HG03064 (cell line): ENCODE results near the gene TFAP2D.

Experiments used
- ATAC-seq: cut with Tn5 transposase; IDR thresholded peaks from one replicate; pipeline ENCODE4 v1.9.1; 2021; ENCODE audit warnings: low read depth; ENCODE audit not compliant: unreplicated experiment

The TFAP2D gene

DNA sequence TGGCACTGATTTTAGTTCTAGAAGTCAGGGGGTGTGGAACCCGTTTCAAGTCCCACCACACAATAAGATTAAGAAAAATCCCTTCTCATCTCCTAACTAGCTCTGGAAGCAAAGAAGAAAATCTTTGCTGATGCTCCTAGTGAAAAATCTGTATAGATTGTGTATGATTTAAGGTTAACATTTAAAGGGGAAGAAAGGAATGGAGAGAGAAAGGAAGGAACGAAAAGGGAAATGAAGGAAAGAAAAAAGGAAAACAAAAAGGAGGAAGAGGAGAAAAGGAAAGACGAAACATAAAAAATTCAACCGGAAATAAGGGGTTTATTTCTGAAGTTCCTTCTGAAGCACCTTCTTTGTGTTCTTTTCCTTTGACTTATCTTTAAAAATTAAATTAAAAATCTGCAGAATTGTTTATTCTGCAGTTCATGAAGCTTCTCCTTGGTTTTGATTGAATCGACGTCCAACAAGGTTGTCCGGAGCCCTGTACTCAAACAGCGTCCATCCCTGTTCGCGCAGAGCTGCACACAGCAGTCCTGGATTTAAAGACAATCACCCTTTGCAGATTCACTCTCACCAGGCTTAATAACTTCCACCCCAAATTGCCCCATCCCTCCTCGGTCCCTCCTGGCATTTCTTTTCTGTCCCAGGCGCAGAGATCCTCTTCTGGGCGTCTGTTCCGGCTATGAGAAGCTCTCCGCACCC, 103.8 kb downstream of the TFAP2D start:
- ATAC-seq: no peak

DNA sequence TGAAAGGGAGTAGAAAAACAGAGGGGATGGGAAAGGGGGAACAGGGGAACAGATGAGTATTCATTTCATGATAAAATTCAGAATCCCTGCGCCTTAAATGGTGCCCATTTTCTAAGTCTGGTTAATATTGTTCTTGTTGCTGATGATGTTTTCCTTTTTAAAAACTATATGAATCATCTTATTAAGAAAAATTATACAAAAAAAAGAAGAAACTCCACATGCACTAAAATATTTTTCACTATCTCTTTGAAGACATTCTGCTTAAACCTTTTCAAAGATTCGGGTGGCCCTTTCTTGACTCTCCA, 104.3 kb downstream of the TFAP2D start:
- ATAC-seq: no peak

GRCh38 chr6:50818020-50818419, 104.7 kb downstream of the TFAP2D start:
- no peak for ATAC-seq

- ATAC-seq: no peak
Measured at GRCh38 chr6:50818673-50819072, 105.3 kb downstream of the TFAP2D start, which contains the start of gene TFAP2B. Gene TFAP2B (plus strand): TSS chr6:50818871. CDS start chr6:50818892, 21 bp downstream.

DNA sequence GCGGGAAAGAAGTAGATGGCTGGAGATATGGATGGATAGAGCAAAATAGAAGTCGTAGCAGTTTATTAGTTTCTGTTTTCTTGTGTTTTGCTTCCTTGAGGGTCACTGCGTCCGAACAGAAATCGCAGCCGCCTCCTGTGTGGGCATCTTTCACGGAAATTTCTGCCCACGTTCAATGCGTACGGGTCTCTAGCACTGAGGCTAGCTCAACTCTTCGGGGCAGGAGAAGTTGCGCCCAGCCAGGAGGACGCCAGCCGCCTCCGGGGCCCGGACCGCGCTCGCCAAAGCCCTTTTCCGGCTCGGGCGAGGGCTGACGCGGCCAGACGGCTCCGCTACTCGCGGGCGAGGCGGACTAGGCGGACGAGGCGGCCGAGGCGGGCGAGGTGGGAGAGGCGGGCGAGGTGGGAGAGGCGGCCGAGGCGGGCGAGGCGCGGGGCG, 106.2 kb downstream of the TFAP2D start:
- ATAC-seq: no peak

- no peak for ATAC-seq
Measured at GRCh38 chr6:50819904-50820868, 106.9 kb downstream of the TFAP2D start.

DNA sequence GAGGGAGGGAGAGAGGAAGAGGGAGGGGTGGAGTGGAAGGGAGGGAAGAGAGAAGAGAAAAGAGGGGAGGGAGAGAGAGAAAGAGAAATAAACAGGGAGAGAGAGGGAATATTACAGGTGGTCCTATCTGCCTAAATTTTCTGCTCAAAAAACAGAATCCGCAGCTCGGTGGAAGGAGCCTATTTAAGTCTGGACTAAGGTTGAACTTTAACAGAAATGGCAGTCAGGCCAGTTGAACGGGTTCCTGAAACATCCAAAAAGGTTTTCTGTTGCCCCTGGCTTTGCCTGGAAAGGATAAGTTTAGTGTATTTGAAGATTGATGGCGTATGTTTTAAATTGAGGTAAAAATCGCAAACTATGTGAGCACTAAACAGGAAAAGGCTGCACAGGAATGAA, 107.5 kb downstream of the TFAP2D start:
- no peak for ATAC-seq

DNA sequence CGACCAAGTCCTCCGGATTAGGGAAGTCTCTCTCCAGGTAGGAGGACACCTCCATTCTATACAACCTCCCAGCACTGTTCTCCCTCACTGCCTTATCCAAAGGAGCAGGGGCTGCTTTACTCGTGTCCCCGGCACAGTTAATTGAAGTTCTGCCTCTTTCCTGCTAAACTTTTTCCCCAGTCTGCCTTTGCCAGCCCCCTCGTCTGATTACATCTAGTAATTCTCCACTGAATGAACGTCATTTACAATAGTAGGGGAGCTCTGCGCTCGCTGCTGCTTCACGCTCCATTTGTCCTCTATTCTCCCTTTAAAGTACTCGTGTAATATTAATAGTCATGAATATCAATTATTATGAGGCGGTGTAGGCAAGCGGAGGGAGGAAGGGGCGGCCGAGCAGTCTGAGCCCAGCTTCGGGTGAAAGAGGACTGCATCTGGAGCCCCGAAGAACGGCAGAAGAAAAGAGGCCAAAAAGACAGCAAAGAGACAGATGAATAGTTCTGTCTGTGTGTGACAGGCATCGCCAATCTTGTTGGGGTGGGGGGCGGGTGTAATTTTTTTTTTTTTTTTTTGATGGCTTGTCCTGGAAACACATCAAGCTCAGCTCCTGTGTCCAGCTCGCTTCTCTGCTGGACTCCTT, 108.2 kb downstream of the TFAP2D start:
- ATAC-seq: no peak

DNA sequence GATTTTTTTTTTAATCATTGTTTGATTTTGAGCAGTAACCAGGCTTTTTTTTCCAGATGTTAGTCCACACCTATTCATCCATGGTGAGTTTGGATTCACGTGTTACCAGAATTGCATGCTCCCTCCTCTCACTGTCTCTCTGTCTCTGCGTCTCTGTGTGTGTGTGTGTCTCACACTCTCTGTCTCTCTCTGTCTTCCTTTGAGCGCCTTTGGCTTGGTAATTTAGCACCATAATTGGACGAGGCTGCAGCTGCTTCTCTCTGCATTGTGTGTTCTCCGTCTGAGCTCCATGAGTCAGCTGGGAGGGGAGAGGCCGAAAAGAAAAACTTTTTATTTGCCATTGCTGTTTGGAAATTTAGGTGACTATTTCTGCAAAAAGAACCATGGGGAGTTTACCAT, 108.8 kb downstream of the TFAP2D start:
- no peak for ATAC-seq
